GM19351 (cell line): ENCODE measurements around the gene PRR20G.
"Not testable (repeated sequence)": the region's sequence is repeated elsewhere in the genome, so short reads cannot be mapped to it uniquely, and the experiment has no call there.

Experiments used
- ATAC-seq: cut with Tn5 transposase; IDR thresholded peaks from one replicate; pipeline ENCODE4 v1.9.1; 2021; ENCODE audit warnings: mild to moderate bottlenecking, moderate library complexity; ENCODE audit not compliant: unreplicated experiment

The PRR20G gene

GRCh38 chr3:127304121-127304744 is 16.4 kb upstream of the PRR20G start:
- ATAC-seq = no peak

DNA sequence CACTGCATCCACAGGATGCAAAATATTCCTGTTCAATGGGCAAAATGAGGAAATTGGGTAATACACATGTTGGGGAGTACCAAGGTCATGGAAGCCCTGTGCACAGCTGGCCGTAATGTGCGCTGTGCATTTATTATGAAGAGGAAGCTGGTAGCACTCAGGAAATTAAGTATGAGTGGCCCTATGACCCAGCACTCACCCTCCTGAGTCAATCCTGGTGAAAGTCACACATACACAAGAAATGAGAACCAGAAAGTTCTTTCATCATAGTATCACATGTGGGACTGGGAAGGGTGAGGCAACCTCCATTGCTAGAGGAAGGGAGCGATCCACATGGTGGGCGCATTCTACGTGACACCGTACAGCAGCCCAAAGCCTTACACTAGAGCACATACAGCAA is 11.4 kb upstream of the PRR20G start:
- no peak for ATAC-seq

GRCh38 chr3:127296959-127297358 is 9.1 kb upstream of the PRR20G start:
- no peak for ATAC-seq

DNA sequence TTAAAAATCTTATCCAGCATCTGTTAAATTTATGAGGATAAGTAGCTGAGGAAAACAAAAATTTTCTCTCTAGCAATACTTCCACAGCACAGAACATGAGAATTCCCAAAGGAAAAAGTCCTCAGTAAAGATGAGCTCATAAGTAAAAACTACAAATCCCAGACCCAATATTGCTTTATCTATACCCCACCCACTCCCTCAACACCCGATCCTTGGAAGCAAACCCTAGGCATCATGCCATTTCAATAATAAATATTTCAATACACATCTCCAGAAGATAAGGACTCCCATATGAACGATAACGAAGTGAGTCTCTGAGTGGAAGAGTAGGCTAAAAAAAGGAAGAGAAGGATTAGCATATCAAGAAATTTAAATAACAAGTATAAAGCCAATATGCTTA is 8.3 kb upstream of the PRR20G start:
- no peak for ATAC-seq

GRCh38 chr3:127293650-127294049 is 5.8 kb upstream of the PRR20G start:
- not testable (repeated sequence) for ATAC-seq

DNA sequence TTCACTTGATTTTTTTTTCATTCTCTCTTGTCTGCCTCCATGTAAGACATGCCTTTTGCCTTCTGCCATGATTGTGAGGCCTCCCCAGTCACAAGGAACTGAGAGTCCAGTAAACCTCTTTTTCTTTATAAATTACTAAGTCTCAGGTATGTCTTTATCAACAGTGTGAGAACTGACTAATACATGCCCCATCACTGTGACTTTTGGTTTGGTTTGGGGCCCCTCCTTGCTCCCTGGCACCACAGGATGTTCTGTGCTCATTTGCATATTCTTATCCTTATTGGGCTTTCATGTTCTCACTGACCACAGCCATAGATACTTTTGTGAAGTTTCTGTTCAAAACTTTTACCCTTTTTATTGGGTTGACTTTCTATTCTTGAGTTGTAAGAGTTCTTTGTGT is 3.8 kb upstream of the PRR20G start:
- ATAC-seq = no peak

- ATAC-seq = no peak
Measured at GRCh38 chr3:127291114-127291513, 3.3 kb upstream of the PRR20G start.

DNA sequence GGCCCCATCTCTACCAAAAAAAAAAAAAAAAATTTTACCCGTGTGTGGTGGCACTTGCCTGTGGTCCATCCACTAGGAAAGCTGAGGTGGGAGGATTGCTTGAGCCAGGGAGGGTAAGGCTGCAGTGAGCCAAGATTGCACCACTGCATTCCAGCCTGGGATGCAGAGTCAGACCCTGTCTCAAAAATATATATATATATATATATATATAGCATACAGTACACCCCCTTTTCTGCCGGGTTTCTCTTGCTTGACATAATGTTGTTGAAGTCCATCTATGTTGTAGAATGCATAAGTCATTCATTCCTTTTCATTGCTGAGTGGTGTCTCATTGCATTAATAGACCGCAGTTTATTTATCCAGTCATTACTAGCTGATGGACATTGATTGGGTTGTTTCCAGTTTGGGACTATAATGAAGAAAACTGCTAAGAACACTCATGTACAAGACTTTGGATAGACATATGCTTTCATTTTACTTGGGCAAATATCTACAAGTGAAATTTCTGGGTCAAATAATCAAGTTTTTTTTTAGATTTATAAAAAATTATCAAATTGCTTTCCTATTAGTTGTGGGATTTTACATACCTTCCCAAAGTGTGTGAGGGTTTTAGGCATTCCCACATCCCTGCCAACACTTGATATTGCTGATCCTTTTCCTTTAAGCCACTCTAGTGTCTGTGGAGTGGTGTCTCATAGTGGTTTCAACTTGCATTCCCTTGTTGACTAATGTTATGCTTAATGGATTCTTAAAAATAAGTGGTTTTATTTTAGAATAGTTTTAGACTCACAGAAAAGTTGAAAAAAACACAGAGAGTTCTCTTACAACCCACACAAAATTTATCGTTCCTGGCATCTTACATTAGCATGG is 2.1 kb upstream of the PRR20G start:
- no peak for ATAC-seq

DNA sequence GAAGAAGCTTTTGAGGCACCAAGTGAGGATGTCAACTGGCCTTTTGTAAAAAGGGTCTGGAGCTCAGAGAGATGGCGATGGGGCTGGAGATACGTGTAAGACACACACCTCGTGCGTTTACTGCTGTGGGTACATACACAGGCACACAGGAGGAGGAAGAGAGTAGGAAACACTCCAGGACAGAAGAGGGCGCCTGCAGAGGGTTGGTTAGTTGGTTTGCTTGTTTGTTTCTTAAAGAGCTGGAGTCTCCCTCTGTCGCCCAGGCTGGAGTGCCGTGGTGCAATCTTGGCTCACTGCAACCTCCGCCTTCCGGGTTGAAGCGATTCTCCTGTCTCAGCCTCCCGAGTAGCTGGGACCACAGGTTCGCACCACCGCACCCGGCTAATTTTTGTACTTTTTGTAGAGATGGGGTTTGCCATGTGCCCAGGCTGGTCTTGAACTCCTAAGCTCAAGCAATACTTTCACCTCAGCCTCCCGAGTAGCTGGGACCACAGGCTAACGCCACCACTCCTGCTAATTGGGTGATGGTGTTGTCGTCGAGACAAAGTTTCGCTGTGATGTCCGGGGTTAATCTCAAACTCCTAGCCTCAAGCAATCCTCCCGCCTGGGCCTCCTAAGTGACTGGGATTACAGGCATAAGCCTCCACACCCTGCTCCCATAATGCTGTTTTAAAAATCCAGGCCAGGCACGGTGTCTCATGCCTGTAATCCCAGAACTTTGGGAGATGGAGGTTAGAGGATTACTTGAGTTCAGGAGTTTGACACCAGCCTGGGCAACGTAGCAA is 1.3 kb upstream of the PRR20G start:
- no peak for ATAC-seq

DNA sequence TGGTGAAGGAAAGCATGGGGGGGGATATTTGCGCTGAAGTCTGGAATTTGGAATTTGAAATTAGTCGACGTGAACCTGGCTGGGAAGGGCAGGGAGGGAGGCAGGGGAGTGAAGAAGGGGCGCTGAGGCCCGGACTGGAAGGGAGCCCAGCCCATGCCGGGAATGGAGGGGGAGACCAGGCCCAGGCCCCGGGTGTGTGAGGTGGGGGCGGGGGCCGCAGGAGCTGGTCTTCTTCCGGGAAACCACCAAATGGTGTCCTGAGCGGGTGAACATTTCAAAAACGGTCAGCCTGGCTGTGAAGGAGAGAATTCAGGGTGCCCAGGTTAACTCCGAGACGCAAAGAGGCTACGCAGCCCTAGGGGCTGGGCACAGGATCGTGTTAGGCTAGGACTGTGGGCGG is 497 bp upstream of the PRR20G start:
- ATAC-seq = no peak

GRCh38 chr3:127286571-127287140 is 1.2 kb downstream of the PRR20G start:
- no peak for ATAC-seq

DNA sequence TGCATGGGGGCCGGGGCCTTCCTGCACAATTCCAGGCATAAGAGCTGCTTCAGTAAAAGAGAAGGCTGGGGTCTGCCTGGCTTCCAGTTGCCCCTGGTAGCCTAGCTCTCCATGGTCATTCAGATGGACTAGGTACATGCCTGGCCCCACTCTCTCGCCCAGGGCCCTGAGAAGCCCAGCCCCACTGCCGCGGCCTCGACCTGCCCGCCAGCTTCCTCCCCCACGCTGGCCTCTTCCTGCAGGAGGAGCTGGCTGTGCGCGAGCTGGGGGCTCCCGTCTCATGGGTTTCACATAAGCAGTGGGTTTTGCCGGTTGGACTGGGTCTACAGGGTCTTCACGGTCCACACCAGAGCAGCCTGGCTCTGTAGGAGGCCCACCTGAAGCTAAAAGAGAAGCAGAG is 3.6 kb downstream of the PRR20G start:
- ATAC-seq = no peak

DNA sequence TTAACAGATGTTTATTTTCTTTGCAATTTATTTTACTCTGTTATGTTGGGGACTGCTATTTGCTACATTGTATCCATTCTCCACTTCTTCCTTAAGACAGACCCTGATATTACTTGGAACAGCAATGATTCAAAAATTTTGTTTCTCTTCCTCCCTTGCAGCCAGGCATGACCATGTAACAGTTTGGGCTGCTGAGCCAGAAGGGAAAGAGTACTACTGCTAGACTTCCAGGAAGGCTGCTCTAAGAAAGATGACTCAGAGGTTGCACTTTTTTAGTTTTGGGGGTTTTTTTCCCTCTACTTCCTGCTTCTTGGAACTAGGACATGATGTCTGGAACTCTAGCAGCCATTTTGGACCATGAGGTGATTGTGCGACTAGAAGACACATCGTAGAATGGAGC is 10.3 kb downstream of the PRR20G start:
- no peak for ATAC-seq

DNA sequence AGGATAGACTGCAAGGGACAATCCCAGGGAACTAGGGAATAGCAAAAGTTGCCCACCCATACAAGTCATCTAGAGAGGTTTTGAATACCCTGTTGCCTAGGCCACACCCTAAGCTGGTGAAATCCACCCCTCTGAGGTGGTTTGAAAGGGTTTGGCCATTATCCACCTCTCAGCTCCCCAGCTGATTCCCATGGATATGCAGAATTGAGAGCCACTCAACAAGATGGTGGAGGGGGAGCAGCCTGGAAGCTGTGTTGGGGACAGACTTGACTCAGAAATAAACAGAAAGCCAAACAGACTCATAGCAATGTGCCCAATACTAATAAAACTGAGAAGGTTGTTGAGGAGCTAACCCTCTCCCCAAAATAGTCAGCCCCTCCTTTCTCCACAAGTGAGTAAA is 10.9 kb downstream of the PRR20G start:
- no peak for ATAC-seq

DNA sequence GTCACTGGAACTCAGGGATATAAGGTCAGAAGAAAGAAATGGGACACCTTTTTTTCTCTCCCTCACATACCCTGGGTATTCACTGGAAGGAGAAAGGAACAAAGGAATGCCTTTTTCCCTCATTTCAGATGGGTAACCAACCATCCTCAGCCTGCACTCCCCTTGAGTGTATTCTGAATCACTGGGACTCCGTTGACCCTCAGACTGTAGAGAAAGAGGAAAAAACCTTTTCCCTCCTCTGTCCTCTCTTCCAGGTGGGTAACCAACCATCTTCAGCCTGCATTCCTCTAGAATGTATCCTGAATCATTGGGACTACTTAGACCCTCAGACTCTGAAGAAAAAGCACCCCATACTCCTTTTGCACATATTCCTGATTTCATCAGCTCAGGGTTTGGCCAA is 11.4 kb downstream of the PRR20G start:
- ATAC-seq = no peak

DNA sequence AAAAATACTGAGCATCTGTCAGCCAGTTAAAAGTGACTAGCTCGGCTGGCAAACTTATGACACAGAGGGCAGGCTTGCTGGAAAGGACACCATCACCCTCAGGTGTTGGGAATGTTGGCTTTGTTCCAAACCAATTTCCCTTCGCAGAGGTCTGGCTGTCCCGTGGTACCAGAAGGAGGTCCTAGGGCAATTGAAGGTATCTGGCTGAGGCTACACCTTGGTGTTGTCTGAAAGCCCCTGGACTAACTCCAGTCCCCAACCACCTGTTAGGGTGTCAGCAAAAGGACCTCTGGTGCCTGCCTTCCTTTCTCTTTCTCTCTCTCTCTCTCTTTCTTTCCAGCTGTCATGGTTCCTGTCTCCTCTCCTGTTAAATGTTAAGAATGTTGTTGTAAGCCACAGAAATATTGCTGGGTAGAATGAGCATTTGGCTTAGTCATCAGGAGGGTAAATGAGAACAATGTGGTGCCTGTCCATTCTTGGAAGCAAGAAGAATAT is 12.5 kb downstream of the PRR20G start:
- ATAC-seq = no peak

DNA sequence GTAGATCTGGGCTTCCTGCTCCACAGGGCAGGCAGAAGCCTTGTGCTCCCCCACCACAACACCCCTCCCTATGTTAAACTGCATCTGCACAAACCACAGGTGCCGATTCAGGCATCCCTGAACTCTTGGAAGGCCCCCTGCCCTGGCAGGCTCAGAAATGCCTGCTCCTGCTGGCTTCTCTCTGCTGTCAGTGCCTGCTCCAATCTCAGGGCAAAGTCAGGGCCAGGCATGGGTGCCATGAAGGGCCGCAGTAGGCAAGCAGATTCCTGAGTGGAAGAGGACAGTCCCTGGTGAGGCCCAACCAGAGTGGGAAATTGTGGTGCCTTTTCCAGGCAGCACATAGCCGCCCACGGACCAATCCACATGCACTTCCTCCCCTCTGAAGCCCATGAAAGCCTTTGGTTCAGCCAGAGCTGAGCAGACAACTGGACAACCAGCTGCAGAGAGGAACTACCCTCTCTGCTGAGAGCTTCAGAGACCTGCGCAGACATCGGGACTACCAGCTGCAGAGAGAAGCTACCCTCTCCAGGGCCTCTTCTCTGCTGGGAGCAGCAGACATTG is 13.6 kb downstream of the PRR20G start:
- ATAC-seq = no peak

DNA sequence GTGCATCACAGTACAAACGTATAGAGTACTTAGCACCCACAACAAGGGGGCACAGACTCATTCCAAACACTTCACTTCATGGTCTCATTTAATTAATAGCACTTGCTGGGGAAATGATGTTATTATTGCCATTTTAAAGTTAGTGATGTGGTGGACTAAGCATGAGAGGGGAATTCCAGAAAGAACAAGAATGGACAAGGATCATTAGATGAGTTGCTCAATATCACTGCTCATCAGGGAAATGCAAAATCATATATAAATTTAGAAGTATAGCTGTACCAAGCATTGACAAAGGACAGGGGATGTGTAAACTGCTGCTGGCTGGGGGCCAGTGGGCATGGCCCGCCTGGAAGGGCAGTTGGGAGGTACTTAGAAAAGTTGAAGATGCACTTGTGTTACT is 14.6 kb downstream of the PRR20G start:
- no peak for ATAC-seq

DNA sequence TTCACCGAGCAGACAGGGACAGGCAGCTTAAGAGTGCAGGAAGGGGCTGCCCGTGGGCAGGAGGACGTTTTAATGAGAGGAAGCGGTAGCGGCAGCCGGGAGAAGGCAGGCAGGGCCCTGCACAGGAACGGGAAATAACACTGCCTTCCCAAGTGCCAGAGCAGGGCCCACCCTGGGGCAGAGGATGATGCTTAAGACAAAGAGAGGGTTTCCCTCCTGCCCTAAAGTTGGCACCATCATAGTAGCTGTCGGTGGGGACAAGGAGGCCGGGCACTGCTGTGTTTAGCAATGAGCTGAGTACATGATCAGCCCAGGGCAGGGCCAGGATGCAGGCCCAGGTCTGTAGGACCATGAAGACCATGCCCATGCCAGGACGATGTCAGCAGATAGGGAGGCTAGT is 21.7 kb downstream of the PRR20G start:
- no peak for ATAC-seq

DNA sequence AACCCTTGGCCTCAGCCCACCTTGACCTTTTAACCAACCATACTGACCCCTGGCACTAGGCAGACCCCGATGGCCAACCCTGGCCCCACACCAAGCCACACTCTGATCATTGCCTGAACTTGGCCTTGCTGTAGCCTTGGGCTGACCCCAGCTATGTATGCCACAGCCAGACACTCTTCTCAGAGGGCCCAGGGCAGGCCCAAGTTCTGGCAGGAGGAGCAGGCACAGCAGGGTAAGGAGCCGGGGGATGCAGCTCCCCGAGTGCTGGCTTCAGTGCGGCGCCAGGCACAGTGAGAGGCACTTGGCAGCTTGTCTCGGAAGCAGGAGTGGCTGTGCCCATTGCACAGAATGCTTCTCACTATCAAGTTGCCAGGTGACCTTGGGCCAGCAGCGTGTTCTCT is 22.3 kb downstream of the PRR20G start:
- no peak for ATAC-seq
